ENCODE results near the gene ANKS1B.

The ANKS1B gene

GRCh38 chr12:99596762-99597161 is 388.0 kb downstream of the ANKS1B start:
- no peak for TF ChIP-seq TEAD4 (IDR thresholded peaks at IDR 0.05)
- TF ChIP-seq FOXM1 (IDR thresholded peaks at IDR 0.05; ENCODE audit: borderline replicate concordance, low read depth): no peak
- no peak for TF ChIP-seq TCF12 (IDR thresholded peaks at IDR 0.05; ENCODE audit: low read depth)
- TF ChIP-seq TAF1 (IDR thresholded peaks at IDR 0.05; ENCODE audit: low read depth): no peak
- TF ChIP-seq USF1 (IDR thresholded peaks at IDR 0.05): no peak
- TF ChIP-seq ZBTB7A (IDR thresholded peaks at IDR 0.05; ENCODE audit: low read depth): no peak
- TF ChIP-seq MAX (IDR thresholded peaks at IDR 0.05): no peak
- no peak for TF ChIP-seq CREB1 (IDR thresholded peaks at IDR 0.05; ENCODE audit: low read depth)
- TF ChIP-seq EGR1 (IDR thresholded peaks at IDR 0.05): no peak
- TF ChIP-seq EP300 (IDR thresholded peaks at IDR 0.05; ENCODE audit: borderline replicate concordance): no peak
- TF ChIP-seq NFIC (IDR thresholded peaks at IDR 0.05): no peak
- TF ChIP-seq REST (IDR thresholded peaks at IDR 0.05; ENCODE audit: low read depth): no peak
- TF ChIP-seq RAD21 (IDR thresholded peaks at IDR 0.05; ENCODE audit: low read depth): no peak
- no peak for TF ChIP-seq YY1 (IDR thresholded peaks at IDR 0.05; ENCODE audit: low read depth)
- no peak for TF ChIP-seq CEBPB (IDR thresholded peaks at IDR 0.05)

GRCh38 chr12:99573980-99574379 is 410.8 kb downstream of the ANKS1B start:
- TF ChIP-seq USF1 (IDR thresholded peaks at IDR 0.05): no peak

- TF ChIP-seq TEAD4 (IDR thresholded peaks at IDR 0.05) (no peak), EP300 (IDR thresholded peaks at IDR 0.05; ENCODE audit: borderline replicate concordance) (no peak), CREB1 (IDR thresholded peaks at IDR 0.05; ENCODE audit: low read depth) (no peak), YY1 (IDR thresholded peaks at IDR 0.05; ENCODE audit: low read depth) (no peak), ZBTB7A (IDR thresholded peaks at IDR 0.05; ENCODE audit: low read depth) (no peak), TAF1 (IDR thresholded peaks at IDR 0.05; ENCODE audit: low read depth) (no peak), RAD21 (IDR thresholded peaks at IDR 0.05; ENCODE audit: low read depth) (no peak), FOXM1 (IDR thresholded peaks at IDR 0.05; ENCODE audit: borderline replicate concordance, low read depth) (no peak), MAX (IDR thresholded peaks at IDR 0.05) (no peak), REST (IDR thresholded peaks at IDR 0.05; ENCODE audit: low read depth) (no peak), NFIC (IDR thresholded peaks at IDR 0.05) (no peak), TCF12 (IDR thresholded peaks at IDR 0.05; ENCODE audit: low read depth) (no peak), EGR1 (IDR thresholded peaks at IDR 0.05) (no peak), USF1 (IDR thresholded peaks at IDR 0.05) (no peak), CEBPB (IDR thresholded peaks at IDR 0.05) (no peak)
Measured at GRCh38 chr12:99567072-99567471, 417.7 kb downstream of the ANKS1B start.

GRCh38 chr12:99558109-99558508 is 426.6 kb downstream of the ANKS1B start:
- TF ChIP-seq TAF1 (IDR thresholded peaks at IDR 0.05; ENCODE audit: low read depth) (no peak), CEBPB (IDR thresholded peaks at IDR 0.05) (no peak), USF1 (IDR thresholded peaks at IDR 0.05) (no peak), EGR1 (IDR thresholded peaks at IDR 0.05) (no peak), MAX (IDR thresholded peaks at IDR 0.05) (no peak), ZBTB7A (IDR thresholded peaks at IDR 0.05; ENCODE audit: low read depth) (no peak), YY1 (IDR thresholded peaks at IDR 0.05; ENCODE audit: low read depth) (no peak), TEAD4 (IDR thresholded peaks at IDR 0.05) (no peak), TCF12 (IDR thresholded peaks at IDR 0.05; ENCODE audit: low read depth) (no peak), REST (IDR thresholded peaks at IDR 0.05; ENCODE audit: low read depth) (no peak), EP300 (IDR thresholded peaks at IDR 0.05; ENCODE audit: borderline replicate concordance) (no peak), NFIC (IDR thresholded peaks at IDR 0.05) (no peak), CREB1 (IDR thresholded peaks at IDR 0.05; ENCODE audit: low read depth) (no peak), FOXM1 (IDR thresholded peaks at IDR 0.05; ENCODE audit: borderline replicate concordance, low read depth) (no peak), RAD21 (IDR thresholded peaks at IDR 0.05; ENCODE audit: low read depth) (no peak)
